HG03469 (cell line): ENCODE data around the gene UBE2H.
"Not testable (repeated sequence)": the region's sequence is repeated elsewhere in the genome, so short reads cannot be mapped to it uniquely, and the experiment has no call there.

Source experiments
- ATAC-seq: cut with Tn5 transposase; IDR thresholded peaks from one replicate; pipeline ENCODE4 v1.9.1; 2021; ENCODE audit warnings: mild to moderate bottlenecking, moderate library complexity, moderate number of reproducible peaks; ENCODE audit not compliant: unreplicated experiment

Gene UBE2H

DNA sequence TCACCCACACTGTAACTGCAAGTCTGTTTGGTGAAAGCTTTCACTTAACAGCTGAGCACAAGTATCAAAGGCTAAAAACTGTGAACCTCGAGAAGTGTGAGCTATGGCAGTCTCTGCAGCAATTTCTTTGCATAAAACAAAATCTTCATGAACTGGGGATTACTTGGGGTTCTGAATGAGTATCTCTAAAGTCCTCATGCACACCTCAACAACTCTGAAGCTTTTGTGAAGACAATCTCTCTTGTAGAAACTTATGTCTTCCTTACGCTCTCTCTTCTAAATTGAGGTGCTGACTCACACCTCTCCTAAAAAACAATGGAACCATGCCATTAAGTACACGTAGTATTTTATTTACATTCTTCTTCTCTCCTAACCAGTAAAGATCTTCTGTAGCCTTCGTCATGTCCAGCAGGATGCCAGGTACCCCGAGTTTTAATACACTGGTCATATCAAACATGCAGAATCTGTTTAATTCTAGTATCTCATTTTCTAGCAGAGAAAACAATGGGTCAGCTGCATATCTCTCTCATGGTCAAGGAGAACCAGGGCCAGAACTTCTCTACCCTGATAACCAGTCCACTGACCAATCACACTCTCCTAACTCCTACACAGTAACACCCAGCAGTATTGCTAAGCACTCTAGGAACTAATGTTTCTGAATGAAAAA lies 76.9 kb downstream of the UBE2H start:
- no peak for ATAC-seq

DNA sequence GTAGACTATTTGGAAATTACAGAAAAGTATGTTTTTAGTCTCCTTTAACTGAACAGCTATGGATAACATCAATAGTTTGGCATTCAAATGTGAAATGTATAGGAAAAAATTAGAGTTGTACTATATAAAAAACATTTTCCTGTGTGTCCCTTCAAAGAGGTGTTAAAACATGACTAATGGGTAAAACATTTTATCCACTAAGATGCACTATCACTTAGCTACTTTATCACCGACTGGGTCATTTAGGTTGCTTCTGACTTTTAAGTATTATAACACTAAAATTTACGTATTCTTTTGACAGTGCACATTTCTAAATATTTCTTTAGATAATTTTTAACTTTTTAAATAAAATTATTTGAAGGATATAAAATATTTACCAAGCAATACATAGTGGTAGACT lies 77.6 kb downstream of the UBE2H start:
- no peak for ATAC-seq

DNA sequence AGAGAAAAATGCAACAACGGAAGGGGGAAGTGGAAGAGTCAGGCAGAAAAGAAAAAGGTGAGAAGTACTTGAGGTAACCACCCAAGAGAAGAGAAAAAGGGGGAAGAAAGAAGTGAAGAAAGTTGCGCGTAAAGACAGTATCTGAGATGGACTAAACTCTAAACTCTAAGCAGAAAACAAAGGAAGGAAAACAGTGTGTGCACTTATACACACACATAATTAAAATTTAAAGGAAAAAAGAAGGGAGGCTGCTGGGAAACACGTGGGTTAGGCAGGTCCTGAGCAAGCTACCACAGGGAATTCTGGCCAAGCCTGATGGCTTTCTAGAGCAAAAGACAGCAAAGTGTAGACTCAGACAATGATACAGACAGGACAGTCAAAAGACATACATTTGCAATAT lies 78.0 kb downstream of the UBE2H start:
- ATAC-seq = no peak

DNA sequence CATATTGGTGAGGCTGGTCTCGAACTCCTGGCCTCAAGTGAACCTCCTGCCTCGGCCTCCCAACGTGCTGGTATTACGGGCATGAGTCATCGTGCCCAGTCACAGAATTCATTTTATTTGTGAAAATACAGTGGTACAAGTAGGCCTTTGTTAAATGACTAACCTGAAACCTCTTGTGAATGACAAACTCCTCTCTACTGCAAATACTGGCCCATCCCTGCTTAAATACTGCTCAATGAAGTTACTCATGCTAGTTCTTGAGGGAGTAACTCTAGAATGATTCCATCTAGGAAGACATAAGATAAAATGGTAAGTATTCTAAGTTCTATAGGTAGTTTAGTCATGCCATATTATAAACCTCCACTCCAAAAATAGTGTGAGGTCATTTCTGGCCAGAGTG lies 80.7 kb downstream of the UBE2H start:
- no peak for ATAC-seq

DNA sequence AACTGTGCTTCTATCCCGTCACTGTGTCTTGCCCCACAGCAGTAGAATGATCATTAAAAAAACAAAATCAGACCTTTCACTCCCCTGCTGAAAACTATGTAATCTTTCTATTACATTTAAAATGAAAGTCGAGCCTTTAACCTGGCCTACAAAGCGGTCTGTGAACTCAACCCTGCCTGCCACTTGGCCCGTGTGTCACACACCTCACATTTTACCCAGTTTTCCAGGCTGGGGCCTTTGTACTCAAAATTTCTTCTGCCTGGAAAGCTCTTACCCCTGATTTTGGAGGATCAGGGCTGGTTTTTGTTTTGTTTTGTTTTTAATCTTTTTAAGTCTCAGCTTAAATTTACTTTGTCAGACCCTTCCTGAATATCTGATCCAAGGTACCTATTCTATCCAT lies 82.1 kb downstream of the UBE2H start:
- ATAC-seq = no peak

DNA sequence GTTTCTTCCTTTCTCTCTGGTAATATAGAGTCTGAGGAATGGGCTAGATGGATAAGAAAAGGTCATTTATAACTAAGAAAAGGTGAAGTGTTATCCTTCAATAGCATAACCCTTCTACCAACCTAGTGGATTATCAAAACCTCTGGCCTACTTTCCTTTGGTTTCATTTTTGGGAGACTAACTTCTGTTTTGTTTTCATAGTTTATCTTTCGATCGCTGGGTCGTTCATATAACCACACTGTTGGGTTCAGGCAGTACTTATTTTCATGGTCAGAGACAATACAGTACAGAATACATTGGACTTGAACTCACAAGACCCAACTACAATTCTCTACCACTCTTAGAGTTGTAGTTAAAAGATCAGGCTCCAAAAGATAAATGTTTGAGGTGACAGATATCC lies 86.5 kb downstream of the UBE2H start:
- ATAC-seq = no peak

DNA sequence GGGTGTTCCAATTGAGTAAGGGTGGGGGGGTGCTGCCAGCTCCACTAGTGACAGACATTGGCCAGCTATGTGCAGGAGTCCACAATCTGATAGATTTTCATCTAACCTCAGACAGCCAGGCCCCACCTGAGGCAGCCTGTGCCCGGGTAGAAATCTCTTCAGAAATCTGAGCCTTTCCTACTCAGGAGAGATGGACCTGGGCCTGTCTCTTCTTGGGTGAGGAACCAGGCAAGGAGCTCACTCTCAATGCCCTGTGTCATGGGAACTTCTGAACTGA lies 86.9 kb downstream of the UBE2H start:
- ATAC-seq = no peak

DNA sequence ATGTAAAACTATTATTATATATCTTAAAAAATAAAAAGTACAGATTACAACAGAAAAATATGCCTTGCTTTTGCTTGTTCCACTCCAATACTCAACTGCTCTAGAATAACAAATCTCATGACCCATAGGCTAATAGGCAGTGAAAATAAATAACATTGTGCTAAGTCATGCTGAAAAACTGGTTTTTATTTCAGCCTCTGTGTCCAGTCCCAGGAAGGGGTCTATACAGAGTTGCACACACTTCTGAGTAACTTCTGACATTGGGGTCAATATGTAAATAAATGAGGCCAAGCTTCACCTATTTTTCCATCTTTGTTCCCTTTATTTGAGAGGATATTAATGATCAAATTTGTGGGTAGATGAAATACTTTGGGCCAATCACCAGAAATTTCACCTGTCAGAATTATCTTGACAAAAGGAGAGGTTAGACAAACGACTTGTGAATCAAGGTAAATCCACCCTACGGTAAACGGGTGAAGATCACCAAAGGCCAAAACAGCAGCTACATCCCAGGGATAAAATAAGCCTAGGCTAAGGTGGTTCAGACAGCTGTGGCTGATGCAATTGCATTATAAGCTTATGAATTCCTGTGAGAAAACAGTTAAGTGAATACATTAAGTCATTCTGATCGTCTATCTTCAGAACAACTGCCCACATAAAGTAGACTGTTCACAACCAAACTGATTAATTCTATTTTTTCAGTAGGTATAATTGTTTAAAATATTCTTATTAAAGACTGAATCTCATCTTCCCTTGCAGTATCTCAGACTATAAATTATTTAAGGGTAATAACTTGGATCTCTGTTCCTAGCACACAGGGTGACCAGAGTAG lies 87.5 kb downstream of the UBE2H start:
- ATAC-seq = no peak

DNA sequence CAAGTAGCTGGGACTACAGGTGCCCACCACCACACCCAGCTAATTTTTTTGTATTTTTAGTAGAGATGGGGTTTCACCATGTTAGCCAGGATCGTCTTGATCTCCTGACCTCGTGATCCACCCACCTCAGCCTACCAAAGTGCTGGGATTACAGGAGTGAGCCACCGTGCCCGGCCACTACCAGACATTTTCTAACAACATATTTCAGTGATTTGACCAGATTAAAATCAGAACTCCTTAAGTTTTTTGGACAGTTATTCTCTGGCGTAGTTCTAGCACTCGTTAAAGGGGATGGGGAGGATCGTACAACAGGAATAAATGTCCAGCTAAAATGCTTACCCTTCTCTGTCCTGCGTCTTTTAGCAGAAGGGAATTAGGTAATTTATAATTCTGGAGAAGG lies 88.1 kb downstream of the UBE2H start:
- not testable (repeated sequence) for ATAC-seq

DNA sequence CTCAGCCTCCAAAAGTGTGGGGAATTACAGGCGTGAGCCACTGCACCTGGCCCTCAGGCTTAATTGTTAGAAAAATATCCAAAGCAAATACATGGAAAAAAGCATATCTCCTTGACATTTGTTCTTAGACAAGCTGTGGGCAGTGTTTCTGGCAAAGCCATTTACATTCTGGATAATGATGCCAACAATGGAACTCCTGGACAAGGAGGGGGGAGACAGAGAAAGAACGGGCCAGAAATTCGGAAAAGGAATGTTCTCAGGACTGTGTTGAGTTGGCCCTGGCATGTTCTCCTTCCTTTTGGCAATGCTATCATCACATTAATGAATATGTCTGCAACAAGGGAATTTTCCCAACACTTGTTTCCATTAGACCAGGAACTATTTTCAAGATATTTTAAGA lies 88.7 kb downstream of the UBE2H start:
- ATAC-seq = no peak

DNA sequence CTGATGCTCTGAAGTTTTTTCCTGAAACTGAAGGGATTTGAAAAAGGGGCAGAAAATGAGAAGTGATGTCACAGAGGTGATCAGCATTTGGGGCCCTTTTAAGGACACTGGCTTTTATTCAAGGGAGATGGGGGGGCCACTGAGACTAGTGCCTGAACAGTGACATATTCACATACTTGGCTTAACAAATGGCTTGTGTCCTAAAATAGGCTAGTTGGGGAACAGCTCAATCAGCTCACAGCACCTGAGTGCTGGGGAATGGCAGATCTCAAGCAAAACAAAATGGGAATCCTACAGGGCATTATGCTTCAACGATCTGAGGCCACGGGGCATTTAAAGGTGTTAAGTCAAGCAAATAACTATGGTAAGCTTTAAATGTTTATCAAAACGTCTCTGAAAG lies 90.1 kb downstream of the UBE2H start:
- ATAC-seq = no peak

DNA sequence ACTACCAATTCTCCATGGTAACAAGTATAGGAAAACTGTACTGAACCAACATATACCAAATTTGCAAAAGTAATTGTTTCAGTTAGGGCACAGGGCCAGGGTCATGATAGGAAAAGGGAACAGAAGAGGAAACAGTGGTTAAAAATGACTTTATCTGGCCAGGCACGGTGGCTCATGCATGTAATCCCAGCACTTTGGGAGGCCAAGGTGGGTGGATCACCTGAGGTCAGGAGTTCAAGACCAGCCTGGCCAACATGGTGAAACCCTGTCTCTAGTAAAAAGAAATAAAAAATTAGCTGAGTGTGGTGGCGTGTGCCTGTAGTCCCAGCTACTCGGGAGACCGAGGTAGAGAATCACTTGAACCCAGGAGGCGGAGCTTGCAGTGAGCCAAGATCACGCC lies 92.0 kb downstream of the UBE2H start:
- not testable (repeated sequence) for ATAC-seq

DNA sequence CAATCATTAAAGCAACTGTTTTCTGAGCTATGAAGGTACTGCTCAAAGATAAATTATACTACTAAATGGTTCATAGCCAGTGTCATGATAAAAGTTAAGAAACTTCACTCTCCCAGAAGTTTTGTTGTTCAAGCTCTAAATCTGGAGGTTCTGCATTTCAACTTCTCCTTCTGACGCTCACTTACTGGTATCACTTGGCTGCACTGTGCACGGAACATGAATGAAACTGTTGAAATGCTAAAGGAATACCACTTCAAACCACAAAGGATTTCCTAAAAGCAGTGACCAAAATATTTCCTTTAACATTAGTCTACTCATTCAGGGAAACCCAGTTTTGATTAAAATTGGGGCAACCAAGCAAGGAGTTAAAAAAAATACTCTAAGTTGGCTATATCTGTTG lies 93.6 kb downstream of the UBE2H start:
- no peak for ATAC-seq

DNA sequence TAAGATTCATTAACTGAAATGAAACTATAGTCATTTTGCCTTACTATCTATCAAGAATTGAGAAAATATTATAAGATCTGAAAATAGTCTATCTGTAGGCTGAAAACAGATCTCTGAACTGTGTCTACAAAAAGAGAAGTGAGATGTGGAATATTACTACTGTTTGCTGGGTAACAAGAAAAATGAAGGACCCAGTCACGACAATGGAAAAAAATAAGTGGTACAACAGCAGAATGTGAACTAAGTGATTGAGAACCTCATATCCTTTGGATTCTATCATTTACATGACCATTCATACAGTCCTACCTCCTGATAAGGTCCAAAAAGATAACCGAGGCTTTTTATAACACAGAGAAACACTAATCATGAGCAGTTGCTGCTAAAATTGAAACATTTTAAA lies 94.3 kb downstream of the UBE2H start:
- no peak for ATAC-seq

DNA sequence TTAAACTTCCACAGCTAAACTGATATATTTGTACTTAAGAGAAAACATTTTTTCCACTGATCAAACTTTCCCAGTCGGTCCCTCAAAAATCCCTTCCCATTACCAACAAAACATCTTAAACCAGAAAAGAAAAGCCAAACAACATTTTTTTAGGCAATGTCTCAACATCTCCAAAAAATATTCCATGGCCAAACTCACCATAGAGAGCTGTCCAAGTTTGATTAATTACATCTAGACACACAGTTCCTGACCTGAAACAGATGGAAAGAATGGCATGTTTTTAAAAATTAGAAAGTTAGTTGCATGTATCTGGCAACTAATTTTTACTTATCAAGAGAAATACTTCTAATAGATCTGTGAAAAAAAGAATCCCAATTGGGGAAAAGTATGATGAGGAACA lies 95.4 kb downstream of the UBE2H start:
- ATAC-seq = no peak

DNA sequence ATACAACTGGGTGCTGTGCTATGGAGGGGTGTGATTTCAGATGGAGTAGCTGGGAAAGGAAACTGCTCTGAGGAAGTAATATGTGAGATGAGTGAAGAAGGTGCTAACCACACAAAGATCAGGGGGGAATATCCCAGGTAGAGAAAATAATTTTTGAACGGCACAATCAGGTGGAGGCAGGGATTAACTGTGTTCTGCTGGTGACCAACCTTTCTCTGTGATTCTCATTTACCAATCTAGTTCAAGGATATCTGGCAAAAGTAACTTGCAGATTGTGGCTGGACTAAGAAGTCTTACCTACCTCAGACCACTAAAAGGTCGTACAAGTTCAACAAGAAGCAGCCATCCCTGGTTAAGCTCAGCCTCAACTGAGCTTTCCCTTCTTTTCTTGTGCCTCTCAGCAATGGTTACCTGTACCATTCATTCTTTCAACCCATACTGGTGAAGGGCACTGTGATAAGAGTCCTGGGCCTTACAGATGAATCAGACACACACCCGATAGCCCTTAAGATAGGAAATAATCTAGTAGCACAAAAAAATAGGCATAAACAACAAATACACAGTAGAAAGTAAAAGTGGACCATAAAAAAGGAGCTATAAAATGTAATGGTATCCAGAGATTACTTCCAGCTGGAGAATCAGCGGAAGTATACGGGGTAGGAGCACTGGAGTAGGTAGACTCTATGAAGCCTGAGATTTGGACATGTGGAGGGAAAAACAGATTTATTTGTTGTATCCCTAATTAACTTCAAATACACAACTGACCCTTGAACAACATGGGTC lies 96.6 kb downstream of the UBE2H start:
- ATAC-seq = no peak

DNA sequence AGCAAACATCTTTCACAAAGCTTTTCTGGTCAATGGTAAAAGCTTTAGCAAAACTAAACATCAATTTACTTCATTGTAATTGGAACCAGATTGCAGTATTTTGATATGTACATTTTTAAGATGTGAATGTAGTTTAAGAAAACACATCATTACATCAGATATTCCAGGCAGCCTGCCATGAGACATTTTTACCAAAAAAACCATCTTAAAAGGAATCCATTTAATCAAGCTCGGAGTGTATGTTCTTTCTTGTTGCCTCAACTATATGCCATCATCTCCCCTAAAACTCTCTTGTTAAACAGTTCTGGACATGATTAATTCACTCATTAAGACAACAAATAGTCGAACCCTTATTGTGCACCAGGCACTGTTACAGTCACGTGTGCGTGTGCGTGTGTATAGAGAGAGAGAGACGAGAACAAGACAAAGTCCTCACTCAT lies 97.5 kb downstream of the UBE2H start:
- no peak for ATAC-seq

DNA sequence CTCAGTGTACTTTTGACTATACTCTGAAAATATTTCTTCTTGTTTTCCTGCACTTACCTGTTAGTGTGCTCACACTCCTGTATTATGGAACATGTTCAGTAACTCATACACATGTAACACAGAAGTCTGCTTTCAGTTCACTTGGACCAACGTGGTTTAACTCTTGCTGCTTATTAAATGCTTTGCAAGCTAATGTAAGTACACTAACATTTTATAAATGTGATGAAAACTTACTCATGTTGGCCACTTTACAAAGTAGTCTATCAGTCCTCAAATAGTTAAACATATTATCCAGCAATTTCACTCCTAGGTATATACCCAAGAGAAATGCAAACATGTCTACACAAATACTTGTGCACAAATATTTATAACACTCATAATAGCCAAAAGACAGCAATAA lies 98.4 kb downstream of the UBE2H start:
- ATAC-seq = no peak

DNA sequence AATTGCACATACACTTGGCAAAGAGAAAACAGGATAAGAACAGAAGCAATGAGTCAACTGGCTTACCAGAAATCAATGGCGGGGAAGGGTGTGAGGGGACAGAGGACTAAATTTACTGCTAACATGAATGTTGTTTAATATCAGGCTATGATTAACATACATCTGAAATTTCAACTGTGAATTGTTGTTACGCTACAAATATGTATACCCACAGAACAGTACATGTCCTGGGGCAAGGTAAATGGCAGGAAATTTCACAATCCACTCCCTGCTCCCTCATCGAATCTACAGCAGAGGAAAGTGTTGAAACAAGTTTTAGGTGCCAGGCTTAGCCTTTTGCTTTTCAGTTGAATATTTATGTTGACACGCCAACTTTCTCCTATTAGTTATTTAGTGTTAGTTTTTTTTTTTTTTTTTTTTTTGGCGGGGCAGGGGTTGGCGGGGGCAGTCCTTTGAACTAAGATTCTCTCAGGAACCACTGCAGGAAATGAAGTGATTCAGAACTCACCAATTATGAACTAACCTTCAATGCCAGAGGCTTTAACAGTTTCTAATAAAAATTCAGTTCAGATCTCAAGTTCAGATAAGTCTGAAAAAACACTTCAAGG lies 99.0 kb downstream of the UBE2H start:
- ATAC-seq = no peak

DNA sequence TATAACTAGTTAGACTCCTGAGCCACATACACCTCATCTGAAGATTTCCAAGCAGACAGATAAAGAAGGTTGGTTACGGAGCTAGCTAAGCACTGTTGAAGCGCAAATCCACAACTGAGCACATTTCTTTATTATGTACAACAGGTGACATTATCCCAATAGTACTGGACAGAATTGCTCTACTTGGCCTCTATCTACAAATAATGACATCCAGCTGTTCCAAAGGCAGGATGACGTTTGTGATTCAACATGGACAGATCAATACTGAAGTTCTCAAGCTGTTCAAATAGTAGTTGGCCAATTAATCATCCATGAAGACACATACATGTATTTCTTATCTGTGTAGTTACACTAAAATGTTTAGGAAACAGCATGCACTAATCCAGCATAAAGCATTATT lies 101.0 kb downstream of the UBE2H start:
- ATAC-seq = no peak

DNA sequence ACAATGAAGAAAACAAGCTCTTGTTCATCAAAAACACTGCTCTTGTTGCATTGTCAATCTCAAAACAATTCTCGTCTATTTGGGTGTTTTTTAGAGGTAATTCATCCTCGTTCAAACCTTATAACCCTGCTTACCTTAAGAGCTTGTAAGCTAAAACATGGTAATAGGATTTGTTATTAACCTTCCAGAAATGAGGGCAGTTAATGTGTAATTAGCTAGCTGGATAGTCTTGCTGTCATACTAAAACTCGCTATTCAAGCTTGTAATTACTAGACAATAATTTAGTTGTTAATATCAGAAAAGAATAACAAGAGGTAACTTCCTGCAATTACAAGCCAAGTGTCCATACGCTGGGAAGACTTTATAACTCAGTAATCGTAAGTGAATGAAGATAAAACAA lies 101.6 kb downstream of the UBE2H start:
- no peak for ATAC-seq

DNA sequence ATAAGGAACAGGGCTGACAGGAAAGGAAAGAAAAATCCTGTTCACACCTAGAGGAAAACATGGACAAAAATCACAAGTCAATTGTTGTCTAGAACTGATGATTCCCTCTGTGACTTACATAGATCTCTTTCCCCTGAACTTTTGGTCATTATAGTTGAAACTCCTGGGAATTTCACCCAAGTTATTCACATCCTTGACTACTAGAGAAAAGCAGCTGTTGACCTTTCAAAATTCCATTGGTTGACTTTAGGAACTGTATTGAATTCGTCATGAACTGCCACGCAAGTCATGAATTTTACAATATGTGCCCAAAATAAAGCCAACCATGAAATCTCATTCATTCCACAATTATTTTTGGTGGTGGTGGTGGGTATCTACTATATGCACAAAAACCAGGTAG lies 104.3 kb downstream of the UBE2H start:
- no peak for ATAC-seq
